Measurements from ENCODE around the gene RIPOR3. TPM values are rescaled to one million over a fixed set of nuclear protein-coding genes. Genes with fewer than 3 reads are reported as not detected.
"Not testable (repeated sequence)": the region's sequence is repeated elsewhere in the genome, so short reads cannot be mapped to it uniquely, and the experiment has no call there.

Gene RIPOR3
- total and polyA plus RNA-seq, 12 donors: 1.6 to 50.2 (median 3.3) TPM

DNA sequence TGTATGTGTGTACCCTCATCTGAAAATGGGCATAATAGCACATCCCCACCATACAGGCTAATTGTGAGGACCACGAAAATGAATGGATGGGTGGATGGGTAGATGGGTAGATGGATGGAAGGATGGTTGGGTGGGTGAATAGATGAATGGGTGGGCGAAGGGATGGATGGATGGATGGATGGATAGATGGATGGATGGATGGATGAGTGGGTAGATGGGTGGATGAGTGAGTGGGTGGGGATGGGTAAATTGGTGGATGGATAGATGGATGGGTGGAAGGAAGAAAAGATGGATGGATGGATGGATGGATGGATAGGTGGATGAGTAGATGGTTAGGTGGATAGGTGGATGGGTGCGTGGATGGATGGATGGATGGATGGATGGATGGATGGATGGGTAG is 19.7 kb downstream of the RIPOR3 start:
- ATAC-seq (no peak), DNase-seq (no peak)
- intact Hi-C loops (cut with DNase I): no loop called here
- no peak overlapping the region for H3K27ac ChIP-seq
- H3K27me3 ChIP-seq: no peaks in the 10 kb centered on the region
- peaks cover 0 to 13% (median 0%) of the 10 kb centered on the region in 9 donors for H3K4me1 ChIP-seq
- 94 to 95% methylated on average over 3 of the region's 3 CpGs for WGBS, 2 donors
- H3K4me3 ChIP-seq: no peak overlapping the region
- no peaks in the 10 kb centered on the region for H3K36me3 ChIP-seq
- TF ChIP-seq CTCF (IDR thresholded peaks at IDR 0.05): no peak
- H3K9me3 ChIP-seq: no peaks in the 10 kb centered on the region

DNA sequence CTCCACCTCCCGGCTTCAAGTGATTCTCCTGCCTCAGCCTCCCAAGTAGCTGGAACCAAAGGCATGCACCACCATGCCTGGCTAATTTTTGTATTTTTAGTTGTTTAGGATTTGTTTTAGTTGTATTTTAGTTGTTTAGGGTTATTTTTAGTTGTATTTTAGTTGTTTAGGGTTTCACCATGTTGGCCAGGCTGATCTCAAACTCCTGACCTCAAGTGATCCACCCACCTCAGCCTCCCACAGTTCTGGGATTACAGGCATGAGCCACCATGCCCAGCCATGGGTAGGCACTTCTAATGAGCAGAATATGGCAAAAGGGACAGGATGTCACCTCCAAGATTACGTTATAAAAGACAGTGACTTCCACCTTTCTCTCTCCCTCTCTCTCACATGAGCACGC is 20.3 kb downstream of the RIPOR3 start:
- H3K27ac ChIP-seq; H3K4me1 ChIP-seq; H3K27me3 ChIP-seq; intact Hi-C loops (cut with DNase I); H3K9me3 ChIP-seq; DNase-seq; H3K36me3 ChIP-seq; ATAC-seq; H3K4me3 ChIP-seq: not testable (repeated sequence)
- WGBS, 2 donors: 63 to 64% methylated on average over 3 of the region's 3 CpGs

DNA sequence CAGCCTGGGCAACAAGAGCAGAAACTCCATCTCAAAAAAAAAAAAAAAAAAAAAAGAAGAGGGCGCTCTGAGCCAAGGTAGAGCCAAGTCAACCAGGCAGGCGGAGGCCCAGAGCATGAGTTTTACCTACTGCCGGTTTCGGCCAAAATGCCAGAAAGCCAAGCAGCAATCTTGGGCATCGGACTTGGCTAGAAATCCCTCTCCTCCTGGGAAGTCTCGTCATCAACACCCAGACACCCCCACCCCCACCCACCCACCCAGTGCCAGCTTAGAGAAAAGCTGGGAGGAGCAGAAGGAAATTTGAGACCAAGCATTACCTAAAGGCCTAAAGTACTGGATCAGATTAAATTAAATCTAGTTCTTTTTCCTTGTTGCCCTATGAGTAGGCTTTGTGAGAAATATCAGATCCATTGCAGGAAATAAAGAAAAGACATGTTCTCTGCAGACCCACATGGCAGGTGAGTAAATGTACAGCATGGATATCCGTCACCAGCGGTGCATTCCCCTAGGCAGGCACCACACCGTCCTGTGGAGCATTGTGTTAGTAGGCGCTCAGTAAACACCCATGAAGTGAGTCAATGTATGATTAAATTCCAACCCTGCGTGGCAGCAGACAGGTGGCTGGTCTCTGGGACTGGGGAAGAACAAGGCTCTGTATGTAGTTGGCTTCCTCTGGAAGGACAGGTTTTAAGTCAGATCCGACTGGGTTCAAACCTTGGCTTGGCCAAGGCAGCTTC is 21.0 kb downstream of the RIPOR3 start:
- no peak for DNase-seq
- WGBS, 2 donors: 93 to 96% methylated on average over 12 of the region's 12 CpGs
- H3K9me3 ChIP-seq: no peaks in the 10 kb centered on the region
- no peak overlapping the region for H3K4me3 ChIP-seq
- TF ChIP-seq CTCF (IDR thresholded peaks at IDR 0.05): no peak
- H3K36me3 ChIP-seq: no peaks in the 10 kb centered on the region
- no peak for ATAC-seq
- H3K4me1 ChIP-seq: peaks cover 0 to 10% (median 0%) of the 10 kb centered on the region in 9 donors
- intact Hi-C loops (cut with DNase I): no loop called here
- no peaks in the 10 kb centered on the region for H3K27me3 ChIP-seq
- H3K27ac ChIP-seq: no peak overlapping the region

DNA sequence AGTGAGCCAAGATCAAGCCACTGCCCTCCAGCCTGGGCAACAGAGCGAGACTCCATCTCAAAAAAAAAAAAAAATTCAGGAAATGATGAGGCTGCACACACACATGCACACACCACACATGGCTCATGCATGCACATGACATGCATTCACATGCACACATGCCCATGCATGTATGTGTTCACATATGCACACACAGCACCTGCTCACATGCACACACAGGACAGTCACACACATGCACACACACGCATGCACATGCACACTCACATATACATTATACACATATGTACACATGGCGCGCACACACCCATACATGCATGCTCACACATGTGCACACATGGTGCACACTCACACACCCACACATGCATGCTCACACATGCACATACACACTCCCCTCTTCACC is 22.5 kb downstream of the RIPOR3 start:
- Histone ChIP-seq H3K9me3 (no peaks in the 10 kb centered on the region), H3K36me3 (no peaks in the 10 kb centered on the region), H3K27me3 (no peaks in the 10 kb centered on the region), H3K4me1 (peaks cover 0 to 7% (median 0%) of the 10 kb centered on the region in 9 donors), H3K4me3 (no peak overlapping the region), H3K27ac (peak overlapping the region in 1 of 10 donors; percentile 44)
- WGBS, 2 donors: 93 to 98% methylated on average over 4 of the region's 4 CpGs
- no peak for ATAC-seq
- no peak for DNase-seq
- TF ChIP-seq CTCF (IDR thresholded peaks at IDR 0.05): no peak
- intact Hi-C loops (cut with DNase I): loop anchor here in 2 of 10 donors (10.0 kb wide), 1 partner anchor 46 kb away; no protein-coding TSS in a partner anchor

DNA sequence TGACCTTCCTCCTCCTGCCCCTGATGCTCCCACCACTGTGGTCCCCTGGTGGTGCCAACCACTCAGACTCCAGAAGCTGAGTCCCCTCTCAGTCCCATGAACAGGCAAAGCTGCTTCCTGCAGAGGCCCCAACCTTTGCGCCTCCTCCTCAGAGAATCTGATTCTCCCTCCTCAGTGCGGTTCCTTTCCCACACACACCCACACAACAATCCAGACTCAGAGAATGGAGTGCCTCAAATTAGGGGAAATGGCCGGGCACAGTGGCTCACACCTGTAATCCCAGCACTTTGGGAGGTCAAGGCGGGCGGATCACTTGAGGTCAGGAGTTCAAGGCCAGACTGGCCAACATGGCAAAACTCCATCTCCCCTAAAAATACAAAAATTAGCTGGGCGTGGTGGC is 23.0 kb downstream of the RIPOR3 start:
- Histone ChIP-seq H3K9me3 (no peaks in the 10 kb centered on the region), H3K27ac (peak overlapping the region in 5 of 10 donors; percentile 10 to 44 (median 37)), H3K36me3 (no peaks in the 10 kb centered on the region), H3K4me3 (no peak overlapping the region), H3K27me3 (no peaks in the 10 kb centered on the region), H3K4me1 (peaks cover 0 to 8% (median 0%) of the 10 kb centered on the region in 9 donors)
- no peak for TF ChIP-seq CTCF (IDR thresholded peaks at IDR 0.05)
- DNase-seq (no peak), ATAC-seq (no peak)
- WGBS, 2 donors: 91 to 95% methylated on average over 6 of the region's 6 CpGs
- intact Hi-C loops (cut with DNase I): loop anchor here in 2 of 10 donors (10.0 kb wide), 1 partner anchor 46 kb away; no protein-coding TSS in a partner anchor
